ENCODE data around the gene PRDM2.

- TF ChIP-seq EZH2 (IDR thresholded peaks at IDR 0.05; ENCODE audit: borderline replicate concordance, low read length) (no peak), CTCF (IDR thresholded peaks at IDR 0.05; ENCODE audit: low read length) (no peak)
Observed at GRCh38 chr1:13818926-13819325, 118.9 kb downstream of the PRDM2 start.

All from OCI-LY1 (cell line).